Mesothelial cell of epicardium (in vitro differentiated cells): Measurements from ENCODE around the gene ST6GAL1. TPM values are rescaled to one million over a fixed set of nuclear protein-coding genes. Genes with fewer than 3 reads are reported as not detected.

Experiments
- DNase-seq, 2 experiments: peaks; one replicate each; pipeline ENCODE4 v3.0.0; 2021; ENCODE audit warnings: low spot score in 2 of 2; ENCODE audit not compliant: unreplicated experiment in 2 of 2
- H3K27ac Mint-ChIP-seq: 2 replicates; pipeline ENCODE4 v1.8.0; 2021; ENCODE audit warnings: mixed read lengths
- H3K27me3 Mint-ChIP-seq: 2 replicates; pipeline ENCODE4 v1.8.0; 2021; ENCODE audit warnings: low read depth, mixed read lengths
- H3K36me3 Mint-ChIP-seq: 2 replicates; pipeline ENCODE4 v1.8.0; 2021; ENCODE audit warnings: mixed read lengths
- H3K4me1 Mint-ChIP-seq: 2 replicates; pipeline ENCODE4 v1.8.0; 2021; ENCODE audit warnings: mixed read lengths
- H3K4me3 Mint-ChIP-seq: 2 replicates; pipeline ENCODE4 v1.8.0; 2021; ENCODE audit warnings: mild to moderate bottlenecking, moderate library complexity, mixed read lengths
- H3K9me3 Mint-ChIP-seq: 2 replicates; pipeline ENCODE4 v1.8.0; 2021; ENCODE audit warnings: mixed read lengths
- total RNA-seq: library from RNA; stranded (reverse); gene quantifications from 3 replicates; pipeline ENCODE4 v1.2.1, GENCODE V29; 2021
- TF ChIP-seq, protein P1 (sequence below): fragments of 200-600 bp; sonication (generic); IDR thresholded peaks from one replicate; pipeline ENCODE4 v1.5.0; 2021; ENCODE audit warnings: antibody characterized with exemption; ENCODE audit not compliant: unreplicated experiment

The ST6GAL1 gene
- total RNA-seq, 1 donor from 2014 or later, result 50.3 TPM

DNA sequence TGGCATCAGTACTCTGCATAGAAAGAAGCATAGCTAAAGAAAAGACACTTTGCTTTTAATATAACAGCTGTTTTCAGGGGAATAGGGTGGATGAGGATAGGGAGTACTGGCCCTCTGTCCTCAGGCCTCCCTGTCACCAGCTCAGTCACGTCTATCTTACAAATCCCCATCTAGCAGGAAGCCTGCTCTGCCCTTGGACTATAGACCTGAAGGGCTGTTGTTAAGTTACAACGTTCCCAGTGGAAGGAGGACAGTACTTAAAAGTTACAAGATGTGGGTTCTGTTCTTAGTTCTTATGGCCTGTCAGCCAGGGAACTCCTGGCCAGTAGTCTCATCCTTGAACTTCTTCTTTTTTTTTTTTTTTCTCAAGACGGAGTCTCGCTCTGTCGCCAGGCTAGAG is 138.5 kb downstream of the ST6GAL1 start:
- no peak overlapping the region for H3K27ac Mint-ChIP-seq
- H3K4me3 Mint-ChIP-seq, result no peak overlapping the region
- peaks cover 7% of the 10 kb centered on the region for H3K9me3 Mint-ChIP-seq
- H3K36me3 Mint-ChIP-seq, result peaks cover 22% of the 10 kb centered on the region
- peaks cover 9% of the 10 kb centered on the region for H3K4me1 Mint-ChIP-seq
- no peak for DNase-seq
- no peaks in the 10 kb centered on the region for H3K27me3 Mint-ChIP-seq
- TF ChIP-seq, protein P1, sequence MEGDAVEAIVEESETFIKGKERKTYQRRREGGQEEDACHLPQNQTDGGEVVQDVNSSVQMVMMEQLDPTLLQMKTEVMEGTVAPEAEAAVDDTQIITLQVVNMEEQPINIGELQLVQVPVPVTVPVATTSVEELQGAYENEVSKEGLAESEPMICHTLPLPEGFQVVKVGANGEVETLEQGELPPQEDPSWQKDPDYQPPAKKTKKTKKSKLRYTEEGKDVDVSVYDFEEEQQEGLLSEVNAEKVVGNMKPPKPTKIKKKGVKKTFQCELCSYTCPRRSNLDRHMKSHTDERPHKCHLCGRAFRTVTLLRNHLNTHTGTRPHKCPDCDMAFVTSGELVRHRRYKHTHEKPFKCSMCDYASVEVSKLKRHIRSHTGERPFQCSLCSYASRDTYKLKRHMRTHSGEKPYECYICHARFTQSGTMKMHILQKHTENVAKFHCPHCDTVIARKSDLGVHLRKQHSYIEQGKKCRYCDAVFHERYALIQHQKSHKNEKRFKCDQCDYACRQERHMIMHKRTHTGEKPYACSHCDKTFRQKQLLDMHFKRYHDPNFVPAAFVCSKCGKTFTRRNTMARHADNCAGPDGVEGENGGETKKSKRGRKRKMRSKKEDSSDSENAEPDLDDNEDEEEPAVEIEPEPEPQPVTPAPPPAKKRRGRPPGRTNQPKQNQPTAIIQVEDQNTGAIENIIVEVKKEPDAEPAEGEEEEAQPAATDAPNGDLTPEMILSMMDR, result no peak

DNA sequence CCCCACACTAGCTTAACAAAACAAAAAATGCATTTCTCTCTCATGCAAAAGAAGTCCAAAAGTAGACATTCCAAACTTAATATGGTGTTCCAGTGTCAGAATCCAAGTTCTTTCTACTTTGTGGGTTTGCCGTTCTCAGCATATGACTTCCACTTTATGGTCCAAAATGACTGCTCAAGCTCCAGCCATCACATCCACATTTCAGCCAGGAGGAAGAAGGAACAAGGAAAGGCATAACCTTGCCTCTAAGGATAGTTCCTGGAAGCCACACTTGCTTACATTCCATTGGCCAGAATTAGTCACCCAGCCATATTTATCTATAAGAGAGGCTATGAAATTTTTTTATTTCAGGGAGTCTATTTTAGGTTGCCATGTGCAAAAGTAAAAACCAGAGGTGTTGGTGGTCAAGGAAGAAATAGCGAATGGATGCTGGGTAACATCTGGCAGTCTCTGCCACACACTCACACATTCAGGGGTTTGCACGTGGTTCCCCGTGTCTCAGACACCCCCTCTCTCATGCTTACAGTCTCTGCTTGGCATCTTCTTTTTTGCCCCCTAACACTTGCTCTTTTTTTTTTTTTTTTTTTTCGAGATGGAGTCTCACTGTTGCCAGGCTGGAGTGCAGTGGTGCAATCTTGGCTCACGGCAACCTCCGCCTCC is 139.7 kb downstream of the ST6GAL1 start:
- Mint-ChIP-seq H3K9me3 (peaks cover 7% of the 10 kb centered on the region), H3K27me3 (no peaks in the 10 kb centered on the region), H3K4me1 (no peaks in the 10 kb centered on the region), H3K36me3 (peaks cover 25% of the 10 kb centered on the region), H3K4me3 (no peak overlapping the region), H3K27ac (no peak overlapping the region)
- TF ChIP-seq, protein P1, result no peak
- DNase-seq, result no peak

DNA sequence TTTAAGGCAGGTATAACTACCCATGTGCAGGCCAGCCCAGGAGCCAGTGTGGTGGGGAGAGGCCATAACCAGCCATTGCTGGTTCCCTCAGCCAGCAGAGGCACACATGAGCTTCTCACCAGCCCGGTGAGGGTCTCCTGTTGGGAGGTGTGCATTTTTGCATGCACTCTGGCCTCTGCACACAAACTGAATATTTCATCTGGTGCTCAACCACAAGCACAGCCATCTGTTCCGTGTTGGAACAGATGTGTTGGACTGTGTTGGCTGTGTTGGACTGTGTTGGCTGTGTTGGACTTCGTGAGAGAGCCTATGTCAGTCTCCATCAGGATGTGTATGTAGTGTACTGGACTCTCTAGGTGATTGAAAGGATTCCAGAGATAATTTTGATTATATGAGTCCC is 141.8 kb downstream of the ST6GAL1 start:
- Mint-ChIP-seq H3K4me3 (no peak overlapping the region), H3K27me3 (no peaks in the 10 kb centered on the region), H3K9me3 (peaks cover 7% of the 10 kb centered on the region), H3K27ac (no peak overlapping the region), H3K4me1 (no peaks in the 10 kb centered on the region), H3K36me3 (peaks cover 29% of the 10 kb centered on the region)
- no peak for DNase-seq
- TF ChIP-seq, protein P1, result no peak

DNA sequence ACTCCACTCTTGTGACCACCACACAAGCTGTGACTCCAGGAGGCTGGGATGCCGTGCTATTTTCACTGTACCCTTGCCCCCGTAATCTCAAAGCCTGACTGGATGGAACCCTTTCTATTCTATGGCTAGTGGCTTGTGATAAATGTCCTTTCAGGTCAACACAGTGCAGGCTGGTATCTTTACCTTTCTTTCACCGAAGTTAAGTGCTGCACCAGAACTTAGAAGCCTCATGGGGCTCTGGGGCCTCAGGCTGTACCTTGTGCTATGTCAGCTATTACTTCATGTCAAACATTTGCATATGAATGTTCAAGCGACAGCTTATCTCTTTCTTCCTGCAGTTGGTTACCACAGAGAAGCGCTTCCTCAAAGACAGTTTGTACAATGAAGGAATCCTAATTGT is 142.2 kb downstream of the ST6GAL1 start:
- no peak overlapping the region for H3K4me3 Mint-ChIP-seq
- no peaks in the 10 kb centered on the region for H3K27me3 Mint-ChIP-seq
- H3K9me3 Mint-ChIP-seq, result peaks cover 7% of the 10 kb centered on the region
- no peak for DNase-seq
- peaks cover 29% of the 10 kb centered on the region for H3K36me3 Mint-ChIP-seq
- no peak overlapping the region for H3K27ac Mint-ChIP-seq
- H3K4me1 Mint-ChIP-seq, result no peaks in the 10 kb centered on the region
- TF ChIP-seq, protein P1, result no peak

DNA sequence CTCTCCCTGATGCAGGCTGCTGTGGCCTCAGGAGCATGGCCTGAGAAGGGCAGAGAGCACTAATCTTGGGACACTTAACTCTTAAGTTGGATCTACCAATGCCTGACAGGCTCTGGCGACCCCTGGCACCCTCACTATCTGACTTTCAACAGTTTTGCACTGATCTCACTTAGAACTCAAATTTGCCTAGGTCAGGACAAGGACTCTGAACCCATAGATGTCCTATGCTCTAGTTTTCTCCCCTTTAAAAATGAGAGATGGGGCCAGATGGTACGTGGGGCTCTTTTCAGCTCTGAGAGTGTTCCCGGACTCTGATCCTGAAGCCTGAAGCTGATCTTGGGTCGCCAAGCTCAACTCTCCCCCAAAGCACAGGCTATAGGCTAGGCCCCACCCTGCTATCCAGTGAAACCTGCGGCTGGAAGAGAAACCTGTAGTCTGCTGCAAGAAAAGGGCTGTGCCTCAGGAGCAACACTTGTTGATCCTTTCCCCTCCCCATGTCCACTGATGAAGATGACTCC is 143.3 kb downstream of the ST6GAL1 start:
- no peaks in the 10 kb centered on the region for H3K27me3 Mint-ChIP-seq
- no peaks in the 10 kb centered on the region for H3K4me1 Mint-ChIP-seq
- H3K9me3 Mint-ChIP-seq, result peaks cover 7% of the 10 kb centered on the region
- TF ChIP-seq, protein P1, result no peak
- H3K36me3 Mint-ChIP-seq, result peaks cover 34% of the 10 kb centered on the region
- no peak overlapping the region for H3K27ac Mint-ChIP-seq
- H3K4me3 Mint-ChIP-seq, result no peak overlapping the region
- DNase-seq, result no peak
